Calu3 (cell line): Measurements from ENCODE around the gene RPS6KA2. TPM values are rescaled to one million over a fixed set of nuclear protein-coding genes. Genes with fewer than 3 reads are reported as not detected.

Experiments
- BruUV-seq: library from RNA; stranded (reverse); fragments of 400-500 nt; replicated peaks from 2 replicates; lab custom pipeline; 2021; lab: Mats Ljungman, UMichigan
- CTCF ChIA-PET: fragments of 300-600 bp; sonication (Branson Sonifier 250); formaldehyde crosslinking; loops from one replicate; lab custom pipeline; 2022; ENCODE audit warnings: antibody characterized with exemption; lab: Charles Lee
- DNase-seq: peaks from one replicate; pipeline ENCODE4 v3.0.0; 2022
- H3K27ac Mint-ChIP-seq: one replicate; pipeline ENCODE4 v1.8.0; 2022; ENCODE audit warnings: mixed read lengths; ENCODE audit not compliant: unreplicated experiment
- H3K27me3 Mint-ChIP-seq: one replicate; pipeline ENCODE4 v1.8.0; 2022; ENCODE audit warnings: mixed read lengths; ENCODE audit not compliant: unreplicated experiment
- H3K36me3 Mint-ChIP-seq: one replicate; pipeline ENCODE4 v1.8.0; 2022; ENCODE audit warnings: mild to moderate bottlenecking, moderate library complexity, mixed read lengths; ENCODE audit not compliant: insufficient read depth, unreplicated experiment
- H3K4me1 Mint-ChIP-seq: one replicate; pipeline ENCODE4 v1.8.0; 2022; ENCODE audit warnings: mild to moderate bottlenecking, low read depth, mixed read lengths; ENCODE audit not compliant: unreplicated experiment
- H3K4me3 Mint-ChIP-seq: one replicate; pipeline ENCODE4 v1.8.0; 2022; ENCODE audit warnings: mild to moderate bottlenecking, low read depth, moderate library complexity, mixed read lengths; ENCODE audit not compliant: unreplicated experiment
- H3K9me3 Mint-ChIP-seq: one replicate; pipeline ENCODE4 v1.8.0; 2022; ENCODE audit warnings: low read depth, mixed read lengths; ENCODE audit not compliant: unreplicated experiment
- CTCF ChIP-seq: fragments of 200-600 bp; IDR thresholded peaks from one replicate; pipeline ENCODE4 v1.8.0; 2022; ENCODE audit warnings: antibody characterized with exemption; ENCODE audit not compliant: unreplicated experiment
- intact Hi-C: fragments of 100-400 bp; cut with micrococcal nuclease; formaldehyde crosslinking; loops from one replicate; pipeline ENCODE4 v1.10.0; 2022; ENCODE audit not compliant: unreplicated experiment
- total RNA-seq: library from RNA; stranded (reverse); gene quantifications from 2 replicates; pipeline ENCODE4 v1.2.3, GENCODE V29; 2022

The RPS6KA2 gene
- total RNA-seq, 1 experiment from 2014 or later = 41.3 TPM

- no peak overlapping the region for H3K27ac Mint-ChIP-seq
- intact Hi-C loops = loop anchor here (1.0 to 2.0 kb wide), 2 partner anchors 42 to 65 kb away; no protein-coding TSS in a partner anchor
- H3K36me3 Mint-ChIP-seq = peaks cover 21% of the 10 kb centered on the region
These were observed 136.2 kb downstream of the RPS6KA2 start for GRCh38 chr6:166490671-166491500.

GRCh38 chr6:166489301-166490155, 137.5 kb downstream of the RPS6KA2 start:
- no TSS peak for BruUV-seq
- Mint-ChIP-seq H3K36me3 (peaks cover 21% of the 10 kb centered on the region), H3K27ac (no peak overlapping the region), H3K4me3 (no peak overlapping the region), H3K4me1 (peaks cover 25% of the 10 kb centered on the region), H3K27me3 (no peaks in the 10 kb centered on the region), H3K9me3 (no peaks in the 10 kb centered on the region)
- intact Hi-C loops = loop anchor here (2.0 kb wide), 1 partner anchor 41 kb away; no protein-coding TSS in a partner anchor
- CTCF ChIA-PET = no interaction called here
- TF ChIP-seq CTCF = no peak
- DNase-seq = no peak

More at GRCh38 chr6:166490671-166491500, 136.2 kb downstream of the RPS6KA2 start:
- no TSS peak for BruUV-seq
- TF ChIP-seq CTCF = no peak
- Mint-ChIP-seq H3K4me1 (peaks cover 25% of the 10 kb centered on the region), H3K9me3 (no peaks in the 10 kb centered on the region), H3K4me3 (no peak overlapping the region), H3K27me3 (no peaks in the 10 kb centered on the region)
- CTCF ChIA-PET = interaction anchor here (1.0 kb wide), 1 partner anchor 137 kb away, joined by 7 read pairs; the partner anchor contains the start of gene RPS6KA2
- DNase-seq = peak; percentile 71

- no peak overlapping the region for H3K4me3 Mint-ChIP-seq
- TF ChIP-seq CTCF = no peak
- H3K9me3 Mint-ChIP-seq = no peaks in the 10 kb centered on the region
- DNase-seq = no peak
- no TSS peak for BruUV-seq
- H3K36me3 Mint-ChIP-seq = peaks cover 19% of the 10 kb centered on the region
- H3K27ac Mint-ChIP-seq = no peak overlapping the region
- intact Hi-C loops = no loop called here
- no peaks in the 10 kb centered on the region for H3K27me3 Mint-ChIP-seq
- CTCF ChIA-PET = no interaction called here
- H3K4me1 Mint-ChIP-seq = peaks cover 25% of the 10 kb centered on the region
These were observed 138.3 kb downstream of the RPS6KA2 start for GRCh38 chr6:166488701-166489100.

- Mint-ChIP-seq H3K4me1 (peaks cover 25% of the 10 kb centered on the region), H3K27ac (no peak overlapping the region), H3K9me3 (no peaks in the 10 kb centered on the region), H3K4me3 (no peak overlapping the region), H3K27me3 (no peaks in the 10 kb centered on the region), H3K36me3 (peaks cover 20% of the 10 kb centered on the region)
- TF ChIP-seq CTCF = no peak
- intact Hi-C loops = no loop called here
- DNase-seq = no peak
- CTCF ChIA-PET = no interaction called here
- no TSS peak for BruUV-seq
These were observed 138.9 kb downstream of the RPS6KA2 start for GRCh38 chr6:166488076-166488685.
